Measurements from ENCODE around the gene ACYP2.
"Not testable (repeated sequence)": the region's sequence is repeated elsewhere in the genome, so short reads cannot be mapped to it uniquely, and the experiment has no call there.

Gene ACYP2

GRCh38 chr2:54086157-54086556 lies 29.3 kb upstream of the ACYP2 start:
- TF ChIP-seq CTCF (conservative IDR thresholded peaks at IDR 0.05) (no peak), ZFX (IDR thresholded peaks at IDR 0.05) (no peak)

GRCh38 chr2:54088191-54088634 lies 27.2 kb upstream of the ACYP2 start:
- no peak for TF ChIP-seq CTCF (conservative IDR thresholded peaks at IDR 0.05)
- TF ChIP-seq ZFX (IDR thresholded peaks at IDR 0.05): no peak

More at GRCh38 chr2:54086157-54086556, 29.3 kb upstream of the ACYP2 start:
- no peak overlapping the region for H3K27ac ChIP-seq

GRCh38 chr2:54088719-54089118 lies 26.7 kb upstream of the ACYP2 start:
- TF ChIP-seq CTCF (conservative IDR thresholded peaks at IDR 0.05): no peak
- no peak for TF ChIP-seq ZFX (IDR thresholded peaks at IDR 0.05)
- no peak overlapping the region for H3K27ac ChIP-seq

More at GRCh38 chr2:54088191-54088634, 27.2 kb upstream of the ACYP2 start:
- H3K27ac ChIP-seq: no peak overlapping the region

GRCh38 chr2:54090521-54091117 lies 24.8 kb upstream of the ACYP2 start:
- H3K27ac ChIP-seq: no peak overlapping the region
- TF ChIP-seq ZFX (IDR thresholded peaks at IDR 0.05) (no peak), CTCF (conservative IDR thresholded peaks at IDR 0.05) (no peak)

GRCh38 chr2:54092940-54093339 lies 22.5 kb upstream of the ACYP2 start:
- TF ChIP-seq CTCF (conservative IDR thresholded peaks at IDR 0.05) (no peak), ZFX (IDR thresholded peaks at IDR 0.05) (no peak)
- H3K27ac ChIP-seq: no peak overlapping the region

GRCh38 chr2:54095406-54095805 lies 20.0 kb upstream of the ACYP2 start:
- H3K27ac ChIP-seq: not testable (repeated sequence)

GRCh38 chr2:54096141-54096540 lies 19.3 kb upstream of the ACYP2 start:
- H3K27ac ChIP-seq: not testable (repeated sequence)

- TF ChIP-seq ZFX (IDR thresholded peaks at IDR 0.05) (no peak), CTCF (conservative IDR thresholded peaks at IDR 0.05) (no peak)
- no peak overlapping the region for H3K27ac ChIP-seq
These were observed 18.3 kb upstream of the ACYP2 start for GRCh38 chr2:54097124-54097523.

Data from C4-2B (cell line).